ENCODE results near the gene CCER1.

CCER1 gene

GRCh38 chr12:90969346-90969745, 14.4 kb upstream of the CCER1 start:
- DNase-seq (ENCODE audit: low read depth in 4 of 4, low spot score in 1 of 4), result no peak

- no peak for DNase-seq (ENCODE audit: low read depth in 4 of 4, low spot score in 1 of 4)
Measured at GRCh38 chr12:90965204-90965603, 10.2 kb upstream of the CCER1 start.

GRCh38 chr12:90964616-90965015, 9.6 kb upstream of the CCER1 start:
- no peak for DNase-seq (ENCODE audit: low read depth in 4 of 4, low spot score in 1 of 4)

GRCh38 chr12:90963946-90964345, 9.0 kb upstream of the CCER1 start:
- DNase-seq (ENCODE audit: low read depth in 4 of 4, low spot score in 1 of 4), result no peak

- DNase-seq (ENCODE audit: low read depth in 4 of 4, low spot score in 1 of 4), result no peak
Measured at GRCh38 chr12:90961154-90961553, 6.2 kb upstream of the CCER1 start.

- DNase-seq (ENCODE audit: low read depth in 4 of 4, low spot score in 1 of 4), result no peak
Measured at GRCh38 chr12:90959538-90960139, 4.7 kb upstream of the CCER1 start.

GRCh38 chr12:90959032-90959431, 4.1 kb upstream of the CCER1 start:
- DNase-seq (ENCODE audit: low read depth in 4 of 4, low spot score in 1 of 4), result no peak

- DNase-seq (ENCODE audit: low read depth in 4 of 4, low spot score in 1 of 4), result no peak
Measured at GRCh38 chr12:90958347-90958746, 3.4 kb upstream of the CCER1 start.

- DNase-seq (ENCODE audit: low read depth in 4 of 4, low spot score in 1 of 4), result no peak
Measured at GRCh38 chr12:90954428-90954827, 548 bp downstream of the CCER1 start.

- DNase-seq (ENCODE audit: low read depth in 4 of 4, low spot score in 1 of 4), result no peak
Measured at GRCh38 chr12:90953956-90954421, 987 bp downstream of the CCER1 start.

GRCh38 chr12:90951432-90952105, 3.4 kb downstream of the CCER1 start:
- DNase-seq (ENCODE audit: low read depth in 4 of 4, low spot score in 1 of 4), result no peak

- DNase-seq (ENCODE audit: low read depth in 4 of 4, low spot score in 1 of 4), result no peak
Measured at GRCh38 chr12:90947869-90948268, 7.1 kb downstream of the CCER1 start.

GRCh38 chr12:90945070-90945649, 9.8 kb downstream of the CCER1 start:
- no peak for DNase-seq (ENCODE audit: low read depth in 4 of 4, low spot score in 1 of 4)

- DNase-seq (ENCODE audit: low read depth in 4 of 4, low spot score in 1 of 4), result no peak
Measured at GRCh38 chr12:90943255-90943654, 11.7 kb downstream of the CCER1 start.

GRCh38 chr12:90940872-90941499, 14.0 kb downstream of the CCER1 start:
- no peak for DNase-seq (ENCODE audit: low read depth in 4 of 4, low spot score in 1 of 4)

GRCh38 chr12:90939382-90939781, 15.6 kb downstream of the CCER1 start:
- no peak for DNase-seq (ENCODE audit: low read depth in 4 of 4, low spot score in 1 of 4)

GRCh38 chr12:90938451-90938850, 16.5 kb downstream of the CCER1 start:
- DNase-seq (ENCODE audit: low read depth in 4 of 4, low spot score in 1 of 4), result no peak

GRCh38 chr12:90937651-90938050, 17.3 kb downstream of the CCER1 start:
- no peak for DNase-seq (ENCODE audit: low read depth in 4 of 4, low spot score in 1 of 4)

- DNase-seq (ENCODE audit: low read depth in 4 of 4, low spot score in 1 of 4), result no peak
Measured at GRCh38 chr12:90936230-90937005, 18.6 kb downstream of the CCER1 start.

GRCh38 chr12:90925562-90925961, 29.4 kb downstream of the CCER1 start:
- DNase-seq (ENCODE audit: low read depth in 4 of 4, low spot score in 1 of 4), result no peak

GRCh38 chr12:90924406-90924805, 30.6 kb downstream of the CCER1 start:
- DNase-seq (ENCODE audit: low read depth in 4 of 4, low spot score in 1 of 4), result no peak

All from stimulated activated CD4-positive, alpha-beta T cell treated with anti-CD3 and anti-CD28 coated beads, Interleukin-1b, Interleukin-23, amount 100 ng/mL, for 24 hours (primary cell).